ENCODE results near the gene TSC22D4.

DNA sequence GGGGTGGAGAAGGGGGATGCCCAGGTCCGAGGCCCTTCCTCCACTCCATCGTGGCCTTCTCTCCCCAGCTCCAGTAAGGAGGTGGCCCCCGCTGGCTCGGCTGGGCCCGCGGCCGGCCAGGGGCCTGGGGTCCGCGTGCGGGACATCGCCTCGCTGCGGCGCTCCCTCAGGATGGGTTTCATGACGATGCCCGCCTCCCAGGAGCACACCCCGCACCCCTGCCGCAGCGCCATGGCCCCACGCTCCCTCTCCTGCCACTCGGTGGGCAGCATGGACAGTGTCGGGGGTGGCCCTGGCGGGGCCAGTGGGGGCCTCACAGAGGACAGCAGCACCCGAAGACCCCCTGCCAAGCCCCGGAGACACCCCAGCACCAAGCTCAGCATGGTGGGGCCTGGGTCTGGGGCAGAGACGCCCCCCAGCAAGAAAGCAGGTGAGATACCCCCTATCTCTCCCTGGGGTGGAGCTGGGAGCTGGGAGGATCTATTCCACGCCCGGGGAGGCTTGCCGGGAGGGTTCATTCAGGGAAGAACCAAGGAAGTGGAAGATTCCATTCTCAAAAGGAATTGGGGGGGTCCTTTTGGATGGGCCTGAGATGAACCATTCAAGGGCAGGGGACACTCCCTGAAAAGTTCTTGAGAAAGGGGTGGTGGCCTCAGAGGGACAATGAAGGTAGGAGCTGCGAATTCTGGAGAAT, 7.9 kb upstream of the TSC22D4 start:
- TF ChIP-seq POLR2A (IDR thresholded peaks at IDR 0.05; ENCODE audit: low read depth) (no peak), EP300 (IDR thresholded peaks at IDR 0.05) (no peak)
- TF ChIP-seq, protein P1, sequence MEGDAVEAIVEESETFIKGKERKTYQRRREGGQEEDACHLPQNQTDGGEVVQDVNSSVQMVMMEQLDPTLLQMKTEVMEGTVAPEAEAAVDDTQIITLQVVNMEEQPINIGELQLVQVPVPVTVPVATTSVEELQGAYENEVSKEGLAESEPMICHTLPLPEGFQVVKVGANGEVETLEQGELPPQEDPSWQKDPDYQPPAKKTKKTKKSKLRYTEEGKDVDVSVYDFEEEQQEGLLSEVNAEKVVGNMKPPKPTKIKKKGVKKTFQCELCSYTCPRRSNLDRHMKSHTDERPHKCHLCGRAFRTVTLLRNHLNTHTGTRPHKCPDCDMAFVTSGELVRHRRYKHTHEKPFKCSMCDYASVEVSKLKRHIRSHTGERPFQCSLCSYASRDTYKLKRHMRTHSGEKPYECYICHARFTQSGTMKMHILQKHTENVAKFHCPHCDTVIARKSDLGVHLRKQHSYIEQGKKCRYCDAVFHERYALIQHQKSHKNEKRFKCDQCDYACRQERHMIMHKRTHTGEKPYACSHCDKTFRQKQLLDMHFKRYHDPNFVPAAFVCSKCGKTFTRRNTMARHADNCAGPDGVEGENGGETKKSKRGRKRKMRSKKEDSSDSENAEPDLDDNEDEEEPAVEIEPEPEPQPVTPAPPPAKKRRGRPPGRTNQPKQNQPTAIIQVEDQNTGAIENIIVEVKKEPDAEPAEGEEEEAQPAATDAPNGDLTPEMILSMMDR (IDR thresholded peaks at IDR 0.05), result no peak
